ENCODE results near the gene MECP2.

The MECP2 gene

GRCh38 chrX:154056770-154057241, 40.7 kb downstream of the MECP2 start:
- Histone ChIP-seq H3K4me3 (ENCODE audit: low read depth in 1 of 5, low read length in 5 of 5) (no peak overlapping the region), H3K36me3 (ENCODE audit: control insufficient read depth in 5 of 5, insufficient read depth in 5 of 5, low read length in 5 of 5) (peaks cover 0 to 4% (median 0%) of the 10 kb centered on the region in 5 donors), H3K9me3 (ENCODE audit: control insufficient read depth in 5 of 5, low read length in 5 of 5) (no peaks in the 10 kb centered on the region), H3K9ac (ENCODE audit: low read length in 5 of 5) (no peak overlapping the region), H3K27ac (ENCODE audit: low read depth, low read length) (peak overlapping the region; percentile 32), H3K27me3 (ENCODE audit: control insufficient read depth in 5 of 5, insufficient read depth in 4 of 5, low read length in 5 of 5) (peaks cover 0 to 26% (median 8%) of the 10 kb centered on the region in 5 donors), H3K4me1 (ENCODE audit: control insufficient read depth in 5 of 5, insufficient read depth in 5 of 5, low read length in 5 of 5) (peaks cover 0 to 34% (median 22%) of the 10 kb centered on the region in 5 donors)

GRCh38 chrX:154051201-154051810, 46.2 kb downstream of the MECP2 start:
- Histone ChIP-seq H3K9me3 (ENCODE audit: control insufficient read depth in 5 of 5, low read length in 5 of 5) (no peaks in the 10 kb centered on the region), H3K27ac (ENCODE audit: low read depth, low read length) (no peak overlapping the region), H3K27me3 (ENCODE audit: control insufficient read depth in 5 of 5, insufficient read depth in 4 of 5, low read length in 5 of 5) (peaks cover 0 to 13% (median 7%) of the 10 kb centered on the region in 5 donors), H3K36me3 (ENCODE audit: control insufficient read depth in 5 of 5, insufficient read depth in 5 of 5, low read length in 5 of 5) (peaks cover 0 to 3% (median 0%) of the 10 kb centered on the region in 5 donors), H3K4me1 (ENCODE audit: control insufficient read depth in 5 of 5, insufficient read depth in 5 of 5, low read length in 5 of 5) (peaks cover 3 to 48% (median 34%) of the 10 kb centered on the region in 5 donors), H3K4me3 (ENCODE audit: low read depth in 1 of 5, low read length in 5 of 5) (no peak overlapping the region), H3K9ac (ENCODE audit: low read length in 5 of 5) (no peak overlapping the region)

- no peak overlapping the region for H3K9ac ChIP-seq (ENCODE audit: low read length in 5 of 5)
- no peak overlapping the region for H3K27ac ChIP-seq (ENCODE audit: low read depth, low read length)
- H3K4me1 ChIP-seq (ENCODE audit: control insufficient read depth in 5 of 5, insufficient read depth in 5 of 5, low read length in 5 of 5): peaks cover 3 to 53% (median 41%) of the 10 kb centered on the region in 5 donors
- H3K27me3 ChIP-seq (ENCODE audit: control insufficient read depth in 5 of 5, insufficient read depth in 4 of 5, low read length in 5 of 5): peaks cover 0 to 18% (median 7%) of the 10 kb centered on the region in 5 donors
- peaks cover 0 to 3% (median 0%) of the 10 kb centered on the region in 5 donors for H3K36me3 ChIP-seq (ENCODE audit: control insufficient read depth in 5 of 5, insufficient read depth in 5 of 5, low read length in 5 of 5)
- no peak overlapping the region for H3K4me3 ChIP-seq (ENCODE audit: low read depth in 1 of 5, low read length in 5 of 5)
- no peaks in the 10 kb centered on the region for H3K9me3 ChIP-seq (ENCODE audit: control insufficient read depth in 5 of 5, low read length in 5 of 5)
Observed at GRCh38 chrX:154050113-154050495, 47.4 kb downstream of the MECP2 start.

GRCh38 chrX:154049209-154050112, 48.1 kb downstream of the MECP2 start:
- no peak overlapping the region for H3K27ac ChIP-seq (ENCODE audit: low read depth, low read length)
- peaks cover 3 to 53% (median 44%) of the 10 kb centered on the region in 5 donors for H3K4me1 ChIP-seq (ENCODE audit: control insufficient read depth in 5 of 5, insufficient read depth in 5 of 5, low read length in 5 of 5)
- H3K9ac ChIP-seq (ENCODE audit: low read length in 5 of 5): no peak overlapping the region
- H3K36me3 ChIP-seq (ENCODE audit: control insufficient read depth in 5 of 5, insufficient read depth in 5 of 5, low read length in 5 of 5): peaks cover 0 to 3% (median 0%) of the 10 kb centered on the region in 5 donors
- H3K9me3 ChIP-seq (ENCODE audit: control insufficient read depth in 5 of 5, low read length in 5 of 5): no peaks in the 10 kb centered on the region
- no peak overlapping the region for H3K4me3 ChIP-seq (ENCODE audit: low read depth in 1 of 5, low read length in 5 of 5)
- peaks cover 0 to 18% (median 9%) of the 10 kb centered on the region in 5 donors for H3K27me3 ChIP-seq (ENCODE audit: control insufficient read depth in 5 of 5, insufficient read depth in 4 of 5, low read length in 5 of 5)

- H3K27ac ChIP-seq (ENCODE audit: low read depth, low read length): no peak overlapping the region
- no peaks in the 10 kb centered on the region for H3K9me3 ChIP-seq (ENCODE audit: control insufficient read depth in 5 of 5, low read length in 5 of 5)
- peaks cover 0 to 3% (median 0%) of the 10 kb centered on the region in 5 donors for H3K36me3 ChIP-seq (ENCODE audit: control insufficient read depth in 5 of 5, insufficient read depth in 5 of 5, low read length in 5 of 5)
- peaks cover 6 to 55% (median 45%) of the 10 kb centered on the region in 5 donors for H3K4me1 ChIP-seq (ENCODE audit: control insufficient read depth in 5 of 5, insufficient read depth in 5 of 5, low read length in 5 of 5)
- H3K4me3 ChIP-seq (ENCODE audit: low read depth in 1 of 5, low read length in 5 of 5): no peak overlapping the region
- peaks cover 0 to 18% (median 9%) of the 10 kb centered on the region in 5 donors for H3K27me3 ChIP-seq (ENCODE audit: control insufficient read depth in 5 of 5, insufficient read depth in 4 of 5, low read length in 5 of 5)
- H3K9ac ChIP-seq (ENCODE audit: low read length in 5 of 5): no peak overlapping the region
Observed at GRCh38 chrX:154048398-154048797, 49.1 kb downstream of the MECP2 start.

GRCh38 chrX:154046940-154047610, 50.4 kb downstream of the MECP2 start:
- H3K9ac ChIP-seq (ENCODE audit: low read length in 5 of 5): no peak overlapping the region
- peaks cover 0 to 3% (median 0%) of the 10 kb centered on the region in 5 donors for H3K36me3 ChIP-seq (ENCODE audit: control insufficient read depth in 5 of 5, insufficient read depth in 5 of 5, low read length in 5 of 5)
- no peaks in the 10 kb centered on the region for H3K9me3 ChIP-seq (ENCODE audit: control insufficient read depth in 5 of 5, low read length in 5 of 5)
- peaks cover 0 to 18% (median 9%) of the 10 kb centered on the region in 5 donors for H3K27me3 ChIP-seq (ENCODE audit: control insufficient read depth in 5 of 5, insufficient read depth in 4 of 5, low read length in 5 of 5)
- H3K27ac ChIP-seq (ENCODE audit: low read depth, low read length): peak overlapping the region; percentile 62
- no peak overlapping the region for H3K4me3 ChIP-seq (ENCODE audit: low read depth in 1 of 5, low read length in 5 of 5)
- H3K4me1 ChIP-seq (ENCODE audit: control insufficient read depth in 5 of 5, insufficient read depth in 5 of 5, low read length in 5 of 5): peaks cover 6 to 68% (median 55%) of the 10 kb centered on the region in 5 donors

- Histone ChIP-seq H3K9ac (ENCODE audit: low read length in 5 of 5) (no peak overlapping the region), H3K9me3 (ENCODE audit: control insufficient read depth in 5 of 5, low read length in 5 of 5) (no peaks in the 10 kb centered on the region), H3K4me1 (ENCODE audit: control insufficient read depth in 5 of 5, insufficient read depth in 5 of 5, low read length in 5 of 5) (peaks cover 10 to 76% (median 59%) of the 10 kb centered on the region in 5 donors), H3K27me3 (ENCODE audit: control insufficient read depth in 5 of 5, insufficient read depth in 4 of 5, low read length in 5 of 5) (peaks cover 0 to 18% (median 6%) of the 10 kb centered on the region in 5 donors), H3K36me3 (ENCODE audit: control insufficient read depth in 5 of 5, insufficient read depth in 5 of 5, low read length in 5 of 5) (peaks cover 0 to 3% (median 0%) of the 10 kb centered on the region in 5 donors), H3K27ac (ENCODE audit: low read depth, low read length) (peak overlapping the region; percentile 62), H3K4me3 (ENCODE audit: low read depth in 1 of 5, low read length in 5 of 5) (no peak overlapping the region)
Observed at GRCh38 chrX:154046031-154046781, 51.3 kb downstream of the MECP2 start.

GRCh38 chrX:154044091-154044490, 53.4 kb downstream of the MECP2 start:
- no peak overlapping the region for H3K9ac ChIP-seq (ENCODE audit: low read length in 5 of 5)
- H3K4me1 ChIP-seq (ENCODE audit: control insufficient read depth in 5 of 5, insufficient read depth in 5 of 5, low read length in 5 of 5): peaks cover 11 to 73% (median 60%) of the 10 kb centered on the region in 5 donors
- H3K4me3 ChIP-seq (ENCODE audit: low read depth in 1 of 5, low read length in 5 of 5): no peak overlapping the region
- H3K27me3 ChIP-seq (ENCODE audit: control insufficient read depth in 5 of 5, insufficient read depth in 4 of 5, low read length in 5 of 5): peaks cover 0 to 13% (median 10%) of the 10 kb centered on the region in 5 donors
- peaks cover 0 to 7% (median 3%) of the 10 kb centered on the region in 5 donors for H3K36me3 ChIP-seq (ENCODE audit: control insufficient read depth in 5 of 5, insufficient read depth in 5 of 5, low read length in 5 of 5)
- H3K27ac ChIP-seq (ENCODE audit: low read depth, low read length): peak overlapping the region; percentile 63
- H3K9me3 ChIP-seq (ENCODE audit: control insufficient read depth in 5 of 5, low read length in 5 of 5): no peaks in the 10 kb centered on the region

Data from subcutaneous abdominal adipose tissue (tissue), 5 donors.